Right atrium auricular region (tissue), 2 donors: ENCODE measurements around the gene KRTAP9-4. TPM values are rescaled to one million over a fixed set of nuclear protein-coding genes. Genes with fewer than 3 reads are reported as not detected.
"Not testable (repeated sequence)": the region's sequence is repeated elsewhere in the genome, so short reads cannot be mapped to it uniquely, and the experiment has no call there.

ENCODE experiments used
- DNase-seq: peaks from one replicate; pipeline ENCODE4 v3.0.0-alpha.2; 2019; ENCODE audit warnings: low spot score
- H3K27ac ChIP-seq, 2 donors: fragments of 200-600 bp; sonication (generic); 1 replicate in 1 of 2; 2 replicates in 1 of 2; pipeline ENCODE4 v1.5.1; 2016 to 2019
- H3K27me3 ChIP-seq, 2 donors: fragments of 200-600 bp; sonication (generic); one replicate each; pipeline versions ENCODE4 v1.5.1 to v1.6.0; 2017 to 2019
- H3K36me3 ChIP-seq: fragments of 200-600 bp; sonication (generic); one replicate; pipeline ENCODE4 v1.5.1; 2016
- H3K4me1 ChIP-seq, 2 donors: fragments of 200-600 bp; sonication (generic); one replicate each; pipeline versions ENCODE4 v1.5.1 to v1.6.0; 2017 to 2019
- H3K4me3 ChIP-seq, 2 donors: fragments of 200-600 bp; sonication (generic); 1 replicate in 1 of 2; 2 replicates in 1 of 2; pipeline ENCODE4 v1.5.1; 2017 to 2019; ENCODE audit warnings: mild to moderate bottlenecking in 1 of 2, moderate library complexity in 1 of 2
- H3K9me3 ChIP-seq, 2 donors: fragments of 200-600 bp; sonication (generic); one replicate each; pipeline ENCODE4 v1.5.1; 2019
- CTCF ChIP-seq, 2 donors: fragments of 200-600 bp; sonication (generic); IDR thresholded peaks; one replicate each; pipeline ENCODE4 v1.5.1; 2019; ENCODE audit warnings: antibody characterized with exemption in 2 of 2
- total RNA-seq, 2 donors: library from RNA; depleted of rRNA; stranded (reverse); fragments of >200 nt; gene quantifications; one replicate each; pipeline ENCODE4 v1.1.0, GENCODE V29; 2016

KRTAP9-4 gene
- total RNA-seq, 2 donors from 2014 or later = not detected

DNA sequence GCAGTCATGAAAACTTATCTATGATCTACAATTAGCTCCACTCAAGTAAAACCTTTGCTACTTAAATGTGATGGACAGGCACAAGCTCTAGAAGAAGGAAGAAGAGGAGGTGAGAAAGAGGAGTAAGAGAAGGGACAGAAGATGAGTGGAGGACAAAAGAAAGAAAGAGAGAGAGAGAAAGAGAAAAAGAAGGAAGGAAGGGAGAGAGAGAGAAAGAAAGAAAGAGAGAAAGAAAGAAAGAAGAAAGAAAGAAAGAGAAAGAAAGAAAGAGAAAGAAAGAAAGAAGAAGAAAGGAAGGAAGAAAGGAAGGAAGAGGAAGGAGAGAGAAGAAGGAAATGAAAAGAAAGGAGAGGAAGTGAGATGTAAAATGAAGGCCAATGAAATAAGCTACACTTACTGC lies 19.4 kb upstream of the KRTAP9-4 start:
- no peaks in the 10 kb centered on the region for H3K9me3 ChIP-seq
- H3K4me1 ChIP-seq = no peaks in the 10 kb centered on the region
- H3K4me3 ChIP-seq = no peak overlapping the region
- no peak overlapping the region for H3K27ac ChIP-seq
- H3K36me3 ChIP-seq = no peaks in the 10 kb centered on the region
- DNase-seq = no peak
- no peaks in the 10 kb centered on the region for H3K27me3 ChIP-seq
- no peak for TF ChIP-seq CTCF (IDR thresholded peaks at IDR 0.05)

GRCh38 chr17:41231731-41232130 lies 17.8 kb upstream of the KRTAP9-4 start:
- H3K36me3 ChIP-seq = no peaks in the 10 kb centered on the region
- no peaks in the 10 kb centered on the region for H3K4me1 ChIP-seq
- DNase-seq = no peak
- no peaks in the 10 kb centered on the region for H3K9me3 ChIP-seq
- H3K4me3 ChIP-seq = no peak overlapping the region
- no peak for TF ChIP-seq CTCF (IDR thresholded peaks at IDR 0.05)
- H3K27ac ChIP-seq = no peak overlapping the region
- no peaks in the 10 kb centered on the region for H3K27me3 ChIP-seq

- H3K9me3 ChIP-seq, H3K4me1 ChIP-seq, H3K4me3 ChIP-seq, H3K36me3 ChIP-seq, DNase-seq, H3K27ac ChIP-seq, H3K27me3 ChIP-seq: not testable (repeated sequence)
These were observed 16.9 kb upstream of the KRTAP9-4 start, which contains the start of gene KRTAP9-3 for GRCh38 chr17:41232399-41233105. TSS of gene KRTAP9-3 (plus strand) at chr17:41232449. CDS start at chr17:41232502, 53 bp downstream.

GRCh38 chr17:41237116-41237515 lies 12.4 kb upstream of the KRTAP9-4 start:
- not testable (repeated sequence) for H3K27ac ChIP-seq, H3K36me3 ChIP-seq, H3K9me3 ChIP-seq, H3K27me3 ChIP-seq, H3K4me3 ChIP-seq, H3K4me1 ChIP-seq, DNase-seq

GRCh38 chr17:41237949-41238437 lies 11.5 kb upstream of the KRTAP9-4 start, which contains the start of gene KRTAP9-8:
TSS of gene KRTAP9-8 (plus strand) at chr17:41237999. CDS start at chr17:41238052, 53 bp downstream.
- H3K4me1 ChIP-seq, H3K4me3 ChIP-seq, DNase-seq, H3K27ac ChIP-seq, H3K9me3 ChIP-seq, H3K27me3 ChIP-seq, H3K36me3 ChIP-seq: not testable (repeated sequence)

GRCh38 chr17:41246995-41247787 lies 2.3 kb upstream of the KRTAP9-4 start:
- H3K27ac ChIP-seq, H3K4me3 ChIP-seq, DNase-seq, H3K9me3 ChIP-seq, H3K36me3 ChIP-seq, H3K27me3 ChIP-seq, H3K4me1 ChIP-seq: not testable (repeated sequence)

DNA sequence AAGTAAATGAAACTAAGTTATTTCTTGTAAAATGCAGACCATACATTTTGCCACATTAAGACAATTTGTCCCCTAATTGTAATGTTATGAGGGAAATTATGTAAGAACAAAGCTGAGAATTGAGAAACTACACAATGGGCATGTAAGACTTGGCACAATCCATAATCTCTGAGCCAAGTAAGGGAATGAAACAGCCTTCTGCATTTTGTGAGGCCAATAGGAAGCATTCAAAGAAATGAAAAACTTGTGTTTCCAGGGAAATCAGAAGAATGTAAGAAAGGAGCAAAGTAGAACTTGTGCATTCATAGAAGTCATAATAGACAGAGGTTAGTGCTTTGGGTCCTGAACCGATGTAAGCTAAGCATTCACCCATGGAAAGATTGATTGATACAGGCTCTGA lies 1.8 kb downstream of the KRTAP9-4 start:
- no peak overlapping the region for H3K27ac ChIP-seq
- no peak for DNase-seq
- no peak for TF ChIP-seq CTCF (IDR thresholded peaks at IDR 0.05)
- no peaks in the 10 kb centered on the region for H3K27me3 ChIP-seq
- H3K9me3 ChIP-seq = no peaks in the 10 kb centered on the region
- no peaks in the 10 kb centered on the region for H3K4me1 ChIP-seq
- H3K4me3 ChIP-seq = no peak overlapping the region
- H3K36me3 ChIP-seq = no peaks in the 10 kb centered on the region
